Globus pallidus (tissue), 1 donor: ENCODE measurements around the gene TFDP1.

Source experiments
- DNase-seq: peaks from one replicate; pipeline ENCODE4 v3.0.0-alpha.2; 2015; ENCODE audit warnings: low spot score

Gene TFDP1

GRCh38 chr13:113598481-113598880 lies 13.9 kb downstream of the TFDP1 start:
- DNase-seq, result no peak

- no peak for DNase-seq
Observed at GRCh38 chr13:113599391-113599790, 14.8 kb downstream of the TFDP1 start.

- DNase-seq, result no peak
Observed at GRCh38 chr13:113601166-113602070, 16.9 kb downstream of the TFDP1 start.

GRCh38 chr13:113602291-113602988 lies 17.9 kb downstream of the TFDP1 start:
- DNase-seq, result no peak

- DNase-seq, result no peak
Observed at GRCh38 chr13:113603116-113603710, 18.7 kb downstream of the TFDP1 start.

GRCh38 chr13:113604186-113604585 lies 19.6 kb downstream of the TFDP1 start:
- DNase-seq, result no peak

GRCh38 chr13:113605461-113605860 lies 20.9 kb downstream of the TFDP1 start:
- DNase-seq, result no peak

GRCh38 chr13:113605866-113606438 lies 21.4 kb downstream of the TFDP1 start:
- no peak for DNase-seq

GRCh38 chr13:113607056-113607888 lies 22.7 kb downstream of the TFDP1 start:
- no peak for DNase-seq

GRCh38 chr13:113607889-113608635 lies 23.5 kb downstream of the TFDP1 start:
- no peak for DNase-seq

- DNase-seq, result no peak
Observed at GRCh38 chr13:113608967-113609533, 24.5 kb downstream of the TFDP1 start.

GRCh38 chr13:113609616-113610015 lies 25.1 kb downstream of the TFDP1 start:
- DNase-seq, result no peak

GRCh38 chr13:113610266-113610665 lies 25.7 kb downstream of the TFDP1 start:
- no peak for DNase-seq

GRCh38 chr13:113611996-113612395 lies 27.4 kb downstream of the TFDP1 start:
- DNase-seq, result no peak

- no peak for DNase-seq
Observed at GRCh38 chr13:113612607-113613006, 28.1 kb downstream of the TFDP1 start.

- DNase-seq, result no peak
Observed at GRCh38 chr13:113613789-113614379, 29.3 kb downstream of the TFDP1 start.

GRCh38 chr13:113616281-113616906 lies 31.8 kb downstream of the TFDP1 start:
- DNase-seq, result no peak

- no peak for DNase-seq
Observed at GRCh38 chr13:113616991-113617749, 32.6 kb downstream of the TFDP1 start.

GRCh38 chr13:113617961-113618360 lies 33.4 kb downstream of the TFDP1 start:
- DNase-seq, result no peak
